ENCODE measurements around the gene SYNJ2.

The SYNJ2 gene

DNA sequence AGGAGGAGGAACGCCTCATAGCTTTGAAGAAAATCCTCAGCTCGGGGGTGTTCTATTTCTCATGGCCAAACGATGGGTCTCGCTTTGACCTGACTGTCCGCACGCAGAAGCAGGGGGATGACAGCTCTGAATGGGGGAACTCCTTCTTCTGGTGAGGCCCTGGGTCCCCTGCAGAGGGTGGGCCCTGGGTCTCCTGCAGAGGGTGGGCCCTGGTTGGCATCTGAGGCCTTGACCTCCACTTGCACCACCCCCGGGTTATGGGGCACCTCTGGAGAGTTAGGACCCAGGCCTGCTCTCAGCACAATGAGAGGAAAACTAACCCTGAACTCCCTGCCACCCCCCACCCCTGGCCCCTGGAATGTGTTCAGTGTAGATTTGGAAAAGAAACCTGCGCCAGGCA is 47.2 kb downstream of the SYNJ2 start:
- no peak for DNase-seq (ENCODE audit: low spot score)

DNA sequence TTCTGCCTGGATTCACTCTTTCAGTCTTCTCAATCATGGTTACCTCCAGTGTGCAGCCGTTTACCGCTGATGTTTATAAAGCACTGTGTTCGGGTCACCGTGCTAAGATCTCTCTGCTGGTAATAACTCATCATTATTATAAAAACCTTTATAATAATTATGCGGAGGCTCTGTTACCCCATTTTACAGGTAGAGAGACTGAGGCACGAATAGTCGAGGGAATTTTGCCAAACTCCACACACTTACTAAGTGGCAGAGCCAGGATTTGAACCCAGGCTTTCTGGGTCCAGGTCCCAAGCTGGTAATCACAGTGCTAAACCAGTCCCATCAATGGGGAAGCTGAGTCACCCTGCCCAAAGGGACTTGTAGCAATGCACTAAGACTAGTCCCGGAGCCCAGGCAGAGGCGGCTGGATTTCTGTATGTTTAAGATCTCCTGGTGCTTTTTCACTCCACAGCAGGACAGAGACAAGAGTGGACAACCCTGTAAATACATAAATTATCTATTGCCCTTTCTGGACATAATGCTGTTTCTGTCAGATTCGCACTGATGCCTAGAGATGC is 48.1 kb downstream of the SYNJ2 start:
- no peak for DNase-seq (ENCODE audit: low spot score)

DNA sequence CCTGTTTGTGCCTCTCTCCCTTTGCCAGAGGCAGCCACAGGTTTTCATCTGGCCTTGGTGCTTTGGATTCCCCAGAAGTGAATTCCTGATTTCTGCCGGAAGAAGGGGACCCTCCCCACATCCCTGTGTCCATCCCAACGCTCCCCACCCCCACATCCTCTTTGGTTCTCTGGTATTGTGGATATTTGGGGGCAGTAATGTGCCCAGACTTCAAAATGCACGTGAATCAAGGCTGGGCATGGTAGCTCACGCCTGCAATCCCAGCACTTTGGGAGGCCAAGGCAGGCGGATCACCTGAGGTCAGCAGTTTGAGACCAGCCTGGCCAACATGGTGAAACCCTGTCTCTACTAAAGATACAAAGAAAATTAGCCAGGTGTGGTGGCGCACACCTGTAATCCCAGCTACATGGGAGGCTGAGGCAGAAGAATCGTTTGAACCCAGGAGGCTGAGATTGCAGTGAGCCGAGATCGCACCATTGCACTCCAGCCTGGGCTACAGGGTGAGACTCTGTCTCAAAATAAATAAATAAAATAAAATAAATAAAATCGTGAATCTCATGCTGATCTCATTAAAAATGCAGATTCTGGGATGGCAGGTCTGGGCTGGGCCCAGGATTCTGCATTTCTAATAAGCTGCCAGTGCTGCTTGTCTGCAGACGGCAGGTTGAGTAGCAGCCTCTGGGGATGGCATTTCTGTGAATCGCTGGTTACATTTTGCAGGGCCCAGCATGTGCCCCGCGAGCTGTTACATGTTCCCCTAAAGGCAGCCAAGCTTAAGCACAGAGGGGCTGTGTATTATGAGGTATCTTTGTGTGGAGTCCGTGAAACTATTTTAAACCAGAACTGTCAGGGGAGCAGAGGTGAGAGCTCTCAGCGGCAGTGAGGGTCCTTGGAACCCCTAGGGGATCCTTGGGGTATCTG is 49.0 kb downstream of the SYNJ2 start:
- DNase-seq (ENCODE audit: low spot score): no peak

DNA sequence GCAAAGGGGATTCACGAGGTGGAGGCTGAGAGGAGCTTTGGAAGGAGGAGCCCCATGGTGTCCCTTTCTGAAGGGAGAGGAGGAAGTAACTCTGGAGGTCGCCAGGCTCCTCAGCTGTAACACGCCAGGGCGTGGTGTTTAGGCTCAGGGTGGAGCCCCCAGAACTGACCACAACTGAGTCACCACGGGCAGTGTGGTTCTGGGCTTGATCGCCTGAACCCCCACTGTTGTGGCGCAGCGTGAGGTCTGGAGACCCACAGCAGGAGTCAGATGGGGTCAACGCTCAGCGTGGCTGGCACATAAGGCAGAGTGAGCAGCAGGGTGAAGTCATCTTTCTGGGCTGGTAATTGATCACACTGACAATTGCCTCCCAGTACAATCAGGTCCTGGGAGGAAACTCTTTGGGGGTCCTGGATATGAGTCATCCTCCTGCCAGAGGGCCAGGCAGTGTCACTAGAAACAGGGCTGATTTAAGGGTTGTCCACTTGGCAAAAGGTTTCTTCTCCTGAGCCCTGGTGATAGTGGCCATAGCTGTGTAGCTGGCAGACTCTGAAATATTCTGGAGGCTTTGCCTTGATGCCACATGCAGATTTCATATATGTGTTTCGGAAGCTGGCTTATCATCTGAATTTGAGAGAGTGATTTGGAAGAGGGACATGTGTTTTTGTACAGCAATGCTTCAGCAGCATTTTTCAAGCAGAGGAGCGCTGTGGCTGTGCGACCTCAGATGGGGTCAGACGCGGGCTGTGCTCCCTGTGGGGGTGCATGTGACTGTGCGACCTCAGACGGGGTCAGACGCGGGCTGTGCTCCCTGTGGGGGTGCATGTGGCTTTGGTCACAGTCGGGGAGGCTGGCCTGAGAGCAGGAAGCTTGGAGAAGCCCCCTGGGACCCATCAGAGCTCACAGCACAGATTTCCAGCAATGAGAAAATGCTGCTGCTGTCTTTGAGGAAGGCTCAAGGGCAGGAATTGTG is 50.0 kb downstream of the SYNJ2 start:
- DNase-seq (ENCODE audit: low spot score): no peak

DNA sequence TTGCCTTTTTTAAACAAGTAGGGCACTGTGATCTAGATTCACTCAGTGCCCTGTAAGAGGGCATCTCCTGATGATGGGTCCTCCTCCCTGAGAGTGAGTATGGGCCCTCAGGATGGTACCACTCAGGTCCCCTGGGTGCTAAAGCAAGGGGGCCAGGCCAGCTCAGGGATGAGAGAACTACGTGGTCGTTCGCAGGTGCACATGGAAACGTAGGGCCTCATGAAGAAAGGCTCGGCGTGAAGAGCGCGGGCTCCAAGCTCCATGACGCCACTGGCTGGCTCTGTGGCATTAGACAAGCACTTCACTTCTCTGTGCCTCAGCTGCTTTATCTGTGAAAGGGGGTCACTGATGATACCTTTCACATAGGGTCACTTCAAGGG is 50.7 kb downstream of the SYNJ2 start:
- DNase-seq (ENCODE audit: low spot score): no peak

DNA sequence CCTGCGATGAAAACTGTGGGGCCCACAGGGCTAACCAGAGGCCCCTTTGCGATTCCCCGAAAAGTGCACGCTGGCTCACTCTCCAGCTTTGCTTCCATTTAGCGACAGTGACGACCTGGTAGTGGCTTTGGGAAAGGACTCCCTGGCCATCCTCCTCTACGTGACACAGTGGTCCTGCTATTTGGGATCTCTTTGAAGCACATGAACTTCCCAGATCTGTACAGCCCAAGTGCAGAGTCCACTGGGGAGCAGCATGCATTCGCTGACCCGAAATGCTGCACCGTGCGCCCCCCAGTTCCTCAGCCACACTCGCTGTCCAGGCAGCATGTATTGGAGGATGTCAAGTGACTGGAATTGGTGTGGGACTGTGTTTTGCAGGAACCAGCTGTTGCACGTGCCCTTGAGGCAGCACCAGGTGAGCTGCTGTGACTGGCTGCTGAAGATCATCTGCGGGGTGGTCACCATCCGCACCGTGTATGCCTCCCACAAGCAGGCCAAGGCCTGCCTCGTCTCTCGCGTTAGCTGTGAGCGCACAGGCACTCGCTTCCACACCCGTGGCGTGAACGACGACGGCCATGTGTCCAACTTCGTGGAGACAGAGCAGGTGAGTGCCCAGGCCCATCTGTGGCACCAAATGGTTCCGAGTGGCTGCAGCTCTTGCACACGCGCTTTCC is 51.6 kb downstream of the SYNJ2 start:
- DNase-seq (ENCODE audit: low spot score): no peak

DNA sequence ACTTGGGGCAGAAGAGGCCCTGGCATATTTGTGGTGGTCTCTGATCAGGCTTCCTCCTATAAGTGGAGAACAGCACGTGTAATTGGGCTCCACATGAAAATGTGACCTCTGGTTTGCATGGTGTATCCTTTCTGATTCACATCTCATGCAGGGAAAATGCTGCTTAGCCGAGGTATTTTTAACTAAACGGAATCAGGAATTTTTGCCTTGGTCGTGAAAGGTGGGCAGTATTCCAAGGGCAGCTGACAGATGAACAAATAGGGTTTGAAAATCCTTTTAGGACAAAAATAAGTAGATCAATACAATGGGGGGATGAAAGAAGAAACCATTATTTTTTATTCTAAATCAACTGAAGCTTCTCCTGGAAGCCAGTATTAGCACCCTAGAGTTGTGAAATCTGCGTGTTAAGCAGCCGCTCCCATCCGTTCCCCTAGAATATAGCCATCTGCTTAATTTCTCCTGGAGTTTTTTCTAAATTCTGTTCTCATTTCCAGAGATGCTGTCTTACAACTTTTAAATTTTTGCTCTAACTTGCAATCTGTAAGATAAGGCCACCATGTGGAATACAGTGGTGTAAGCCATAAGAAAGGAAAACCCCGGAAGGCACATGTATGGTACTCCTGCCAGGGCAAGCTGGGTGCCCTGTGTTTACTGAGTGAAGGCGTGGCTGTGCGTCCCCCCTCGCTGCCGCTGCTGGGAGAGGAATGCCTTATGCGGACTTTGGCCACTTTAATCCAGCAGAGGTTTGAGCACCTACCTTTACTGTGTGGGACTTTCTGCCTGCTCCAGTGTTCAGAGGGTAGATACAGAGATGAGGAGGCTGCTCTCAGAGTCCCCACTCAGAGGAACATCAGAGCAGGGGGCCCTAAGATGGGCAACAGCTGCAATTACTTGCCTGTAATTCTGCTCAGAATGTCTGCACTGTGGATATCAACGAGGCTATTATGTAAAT is 52.4 kb downstream of the SYNJ2 start:
- DNase-seq (ENCODE audit: low spot score): no peak

DNA sequence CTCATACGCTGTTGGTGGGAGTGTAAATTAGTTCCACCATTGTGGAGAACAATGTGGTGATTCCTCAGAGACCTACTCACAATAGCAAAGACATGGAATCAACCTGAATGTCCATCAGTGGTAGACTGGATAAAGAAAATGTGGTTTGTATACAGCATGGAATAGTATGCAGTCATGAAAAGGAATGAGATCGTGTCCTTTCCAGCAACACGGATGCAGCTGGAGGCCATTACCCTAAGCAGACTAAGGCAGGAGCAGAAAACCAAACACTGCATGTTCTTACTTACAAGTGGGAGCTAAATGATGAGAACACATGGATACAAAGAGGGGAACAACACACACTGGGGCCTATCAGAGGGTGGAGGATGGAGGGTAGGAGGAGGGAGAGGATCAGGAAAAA is 54.6 kb downstream of the SYNJ2 start:
- DNase-seq (ENCODE audit: low spot score): no peak

DNA sequence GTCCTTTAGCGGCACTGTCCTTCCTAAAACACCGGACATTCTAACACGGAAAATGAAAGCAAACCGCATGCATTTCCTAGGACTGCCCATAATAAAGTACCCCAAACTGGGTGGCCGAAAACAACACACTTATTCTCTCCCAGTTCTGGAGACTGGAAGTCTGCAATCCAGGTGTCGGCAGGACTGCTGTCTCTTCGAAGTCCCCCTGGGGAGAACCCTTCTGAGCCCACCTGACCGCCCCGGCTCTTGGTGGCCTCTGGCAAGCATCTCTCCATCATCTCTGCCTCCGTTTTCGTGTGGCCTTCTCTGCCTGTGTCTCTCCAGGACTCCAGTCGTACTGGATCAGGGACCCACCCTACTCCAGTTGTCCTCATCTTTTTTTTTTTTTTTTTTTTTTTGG is 55.4 kb downstream of the SYNJ2 start:
- DNase-seq (ENCODE audit: low spot score): no peak

DNA sequence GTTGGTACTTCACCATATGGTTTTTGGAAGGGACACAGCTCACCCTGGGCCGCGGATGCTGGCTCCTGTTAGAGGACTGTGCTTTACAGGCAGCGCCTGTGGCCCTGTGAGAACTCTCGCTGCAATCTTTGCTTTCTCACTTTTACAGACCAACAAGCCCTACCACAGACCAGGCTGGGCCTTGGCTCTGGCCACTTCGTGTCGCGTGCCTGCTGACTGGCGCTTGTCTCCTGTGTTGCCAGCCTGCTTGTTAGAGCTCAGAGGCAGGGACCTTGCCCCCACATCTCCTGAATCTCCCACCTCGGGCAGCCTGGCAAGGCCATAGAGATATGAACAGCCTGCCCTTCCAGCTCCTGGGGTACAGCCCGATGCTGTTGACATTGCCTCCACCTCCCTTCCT is 56.1 kb downstream of the SYNJ2 start:
- no peak for DNase-seq (ENCODE audit: low spot score)

DNA sequence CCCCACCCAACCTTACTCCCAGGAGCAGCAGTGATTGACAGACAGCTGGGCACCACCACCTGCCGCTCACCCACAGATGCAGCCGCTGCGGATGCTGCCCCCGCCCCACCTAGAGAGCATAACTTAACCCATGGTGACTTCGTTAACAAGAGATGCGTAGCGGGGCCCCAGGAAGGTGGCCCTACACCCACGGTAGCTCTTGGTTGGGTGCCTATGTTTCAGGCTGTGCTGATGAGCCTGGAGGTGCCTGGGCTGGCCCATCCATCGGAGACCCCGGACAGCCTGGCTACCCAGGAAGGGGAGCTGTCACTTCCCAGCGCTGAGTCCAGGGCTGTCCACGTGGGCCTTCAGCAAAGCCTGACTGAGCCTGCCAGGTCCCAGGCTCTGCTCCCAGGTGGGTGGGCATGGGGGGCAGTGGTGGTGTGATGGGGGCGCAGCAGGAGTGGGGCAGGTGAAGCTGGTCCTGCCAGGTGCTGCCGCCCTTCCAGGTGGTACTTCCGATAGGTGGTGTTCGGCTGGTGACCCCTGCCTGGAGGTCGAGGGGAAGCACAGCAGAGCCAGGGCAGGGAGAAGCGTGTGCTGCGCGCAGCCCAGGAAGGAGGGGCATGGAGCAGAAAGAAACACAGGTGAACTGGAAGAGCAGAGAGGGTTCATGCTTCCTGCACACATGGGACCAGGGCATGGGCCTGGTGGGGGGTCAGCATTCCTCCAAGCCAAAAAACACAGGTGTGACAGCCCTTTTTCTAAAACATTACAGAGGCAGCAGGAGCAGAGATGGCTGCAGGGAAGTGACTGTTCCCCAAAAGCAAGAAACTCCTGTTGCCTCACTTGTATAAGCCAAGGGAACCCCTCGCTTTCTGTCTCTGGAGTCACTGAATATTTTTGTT is 56.9 kb downstream of the SYNJ2 start:
- no peak for DNase-seq (ENCODE audit: low spot score)

DNA sequence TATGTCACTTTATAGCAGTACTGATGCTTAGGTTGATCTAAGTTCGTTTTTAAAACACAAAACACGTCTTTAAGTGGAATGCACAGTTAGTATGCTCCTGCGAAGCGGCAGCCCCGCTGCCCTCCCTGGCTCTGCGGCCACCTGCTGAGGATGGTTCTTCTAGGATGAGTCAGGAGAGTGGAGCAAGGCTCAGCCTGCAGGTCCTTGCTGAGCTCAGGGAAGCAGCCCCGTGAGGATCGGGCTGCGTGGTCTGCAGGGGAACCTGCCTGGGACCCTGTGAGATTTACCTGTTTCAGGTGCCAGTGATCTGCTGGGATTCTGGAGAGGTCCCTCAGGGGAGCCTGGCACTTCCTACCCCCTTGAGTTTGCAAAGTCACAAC is 57.5 kb downstream of the SYNJ2 start:
- no peak for DNase-seq (ENCODE audit: low spot score)

DNA sequence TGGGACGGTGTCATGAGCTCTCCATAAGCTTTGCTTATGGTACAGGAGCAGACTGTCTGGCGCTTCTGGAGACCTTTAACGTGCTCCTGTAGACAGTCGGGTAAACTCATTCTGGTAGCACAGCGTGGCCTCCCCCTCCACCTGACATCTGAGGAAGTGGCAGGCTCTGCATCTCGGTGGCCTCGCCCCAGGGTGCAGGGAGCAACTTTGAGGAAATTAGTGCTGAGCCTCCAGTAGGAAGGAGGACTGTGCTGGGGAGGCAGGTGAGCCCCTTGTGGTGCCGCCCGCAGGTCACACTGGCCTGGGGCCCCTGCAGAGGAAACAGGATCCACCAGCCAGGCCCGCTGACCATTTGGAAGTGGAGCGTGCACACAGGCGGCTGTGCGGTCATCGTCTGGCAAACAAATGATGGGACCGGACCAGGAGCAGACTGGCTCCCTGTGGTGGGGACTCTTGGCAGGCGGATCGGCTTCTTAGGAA is 57.9 kb downstream of the SYNJ2 start:
- DNase-seq (ENCODE audit: low spot score): no peak

DNA sequence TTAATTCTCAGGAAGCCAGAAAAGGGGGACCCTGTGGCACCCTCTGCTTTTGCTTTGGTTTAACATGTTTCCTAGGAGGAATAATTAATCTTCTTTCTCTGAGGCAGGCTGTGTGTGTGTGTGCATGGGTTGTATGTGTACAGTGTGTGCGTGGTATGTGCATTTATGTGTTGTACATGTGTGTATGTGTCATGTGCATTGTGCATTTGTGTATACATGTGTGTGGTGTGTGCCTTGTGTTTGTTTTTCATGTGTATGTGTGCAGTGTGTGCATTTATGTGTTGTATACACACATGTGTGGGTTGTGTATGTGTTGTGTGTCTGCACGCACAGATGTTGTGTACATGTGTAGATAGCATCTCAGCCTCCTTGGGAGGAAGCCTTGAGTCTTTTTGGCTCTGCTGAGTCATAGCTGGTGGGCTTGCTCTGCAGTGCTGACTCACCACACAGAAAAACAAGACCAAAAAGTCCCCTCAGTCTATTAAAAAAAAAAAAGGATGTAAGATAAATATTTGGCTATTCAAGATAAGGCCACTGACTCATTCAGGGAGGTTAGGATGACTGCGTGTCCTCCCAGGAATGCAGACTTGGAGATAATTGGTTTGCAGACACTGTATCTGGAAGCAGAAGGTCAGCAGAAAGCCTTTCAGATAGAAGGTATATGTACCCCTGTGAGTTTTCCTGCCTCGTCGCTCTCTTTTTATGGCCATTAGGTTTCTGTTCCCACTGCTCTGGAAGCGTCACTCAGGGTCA is 58.6 kb downstream of the SYNJ2 start:
- DNase-seq (ENCODE audit: low spot score): peak; percentile 67

DNA sequence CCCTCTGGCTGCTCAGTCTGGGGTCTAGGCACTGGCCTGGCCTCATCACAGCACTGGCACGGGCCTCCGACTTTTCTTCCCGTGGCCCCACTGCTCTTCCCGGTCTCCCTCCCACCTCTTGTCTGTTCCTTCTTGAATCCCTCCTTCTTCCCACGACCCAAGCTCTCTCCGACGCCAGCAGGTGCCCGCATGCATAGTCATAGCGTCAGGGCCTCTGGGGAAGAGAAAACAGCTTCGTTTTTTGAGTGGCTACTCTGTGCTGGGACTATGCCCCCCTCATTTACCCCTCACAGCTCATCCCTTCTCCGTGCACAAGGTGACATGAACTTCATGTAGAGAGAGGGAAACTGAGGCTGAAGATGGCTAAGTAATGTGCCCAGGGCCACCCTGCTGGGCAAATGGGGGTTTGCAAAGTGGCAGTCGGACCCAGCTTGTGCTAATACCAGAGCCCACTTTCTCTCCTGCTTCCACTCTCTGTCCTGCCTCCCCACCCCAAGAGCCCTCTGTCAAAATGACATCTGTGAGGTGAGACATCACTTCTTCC is 59.2 kb downstream of the SYNJ2 start:
- no peak for DNase-seq (ENCODE audit: low spot score)

DNA sequence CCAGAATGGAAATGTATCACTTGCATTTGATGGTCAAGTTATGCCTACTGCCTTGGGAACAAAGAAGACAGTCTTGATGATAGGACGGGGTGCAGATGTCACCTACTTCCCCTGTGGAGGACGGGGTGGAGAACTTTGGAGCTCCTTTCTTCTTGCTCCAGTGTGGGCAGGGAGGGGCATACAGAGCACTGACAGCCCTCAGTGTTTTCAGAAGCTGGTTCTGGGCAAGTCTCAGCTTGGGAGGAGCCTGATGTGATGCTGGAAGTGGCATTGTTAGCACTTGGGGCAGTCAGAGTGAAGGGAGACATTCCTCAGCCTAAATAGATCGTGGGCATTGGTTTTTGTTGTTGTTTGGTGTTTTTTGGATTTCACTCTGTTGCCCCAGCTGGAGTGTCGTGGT is 59.7 kb downstream of the SYNJ2 start:
- DNase-seq (ENCODE audit: low spot score): no peak

DNA sequence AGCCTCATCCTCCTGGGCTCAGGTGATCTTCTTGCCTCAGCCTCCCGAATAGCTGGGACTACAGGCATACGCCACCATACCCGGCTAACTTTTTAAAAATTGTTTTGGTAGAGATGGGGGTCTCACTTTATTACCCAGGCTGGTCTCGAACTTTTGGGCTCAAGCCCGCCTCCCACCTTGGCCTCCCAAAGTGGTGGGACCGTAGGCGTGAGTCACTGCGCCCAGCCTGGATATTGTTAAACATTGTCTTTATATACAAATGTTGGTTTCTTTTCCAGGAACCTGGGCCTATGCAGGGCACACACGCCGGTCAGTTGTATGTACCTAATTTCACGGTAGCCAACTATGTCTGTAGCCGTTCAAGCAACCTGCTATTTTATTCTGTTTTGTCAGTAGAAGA is 60.1 kb downstream of the SYNJ2 start:
- DNase-seq (ENCODE audit: low spot score): no peak

DNA sequence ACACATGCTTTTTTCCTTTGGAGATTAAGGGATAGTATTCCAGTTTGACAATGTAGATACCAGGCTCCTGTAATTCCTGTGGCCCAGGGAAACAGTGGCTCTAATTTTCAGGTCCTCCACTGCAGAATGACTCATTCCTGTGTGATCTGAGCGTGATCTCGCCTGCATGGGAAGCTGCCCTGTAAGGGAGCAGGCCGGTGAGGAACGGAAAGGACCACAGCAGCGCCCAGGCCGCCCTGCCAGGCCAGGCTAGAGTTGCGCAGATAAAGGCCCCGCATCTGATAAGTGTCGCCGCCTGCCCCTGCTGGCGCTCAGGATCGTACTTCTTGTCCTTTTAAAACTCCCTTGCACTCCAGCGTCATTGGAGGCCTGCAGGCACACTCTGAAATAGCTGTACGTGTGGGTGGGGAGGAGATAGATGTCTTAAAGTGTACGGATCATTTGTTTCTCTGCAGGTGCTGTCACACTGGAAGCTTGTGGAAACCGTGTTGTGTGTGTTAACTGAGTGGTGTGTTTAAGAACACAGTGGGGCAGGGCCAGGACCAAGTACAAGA is 60.7 kb downstream of the SYNJ2 start:
- peak; percentile 13 for DNase-seq (ENCODE audit: low spot score)

All from hematopoietic multipotent progenitor cell treated with erythropoietin and hydrocortisone succinate and interleukin-3 and kit ligand, for 15 days (in vitro differentiated cells).